Natural killer cell (primary cell): ENCODE measurements around the gene RYR3. TPM values are rescaled to one million over a fixed set of nuclear protein-coding genes. Genes with fewer than 3 reads are reported as not detected.

Source experiments
- ATAC-seq, 3 donors: fragments of 150-1000 bp in 2 of 3; fragments of 200-7000 bp in 1 of 3; cut with Tn5 transposase; 1 replicate in 1 of 3; 2 replicates in 2 of 3; pipeline ENCODE4 v1.10.0; 2021; ENCODE audit warnings: mild to moderate bottlenecking in 2 of 3, moderate library complexity in 2 of 3
- DNase-seq, 2 donors: peaks; one replicate each; pipeline versions ENCODE4 v3.0.0 to v3.0.0-alpha.2; 2013 to 2021; ENCODE audit warnings: mixed read lengths in 1 of 2
- H3K27ac ChIP-seq: one replicate; pipeline ENCODE4 v1.5.1; 2013; ENCODE audit warnings: mild to moderate bottlenecking, low read length
- H3K27me3 ChIP-seq: one replicate; pipeline ENCODE4 v1.6.1; 2013; ENCODE audit warnings: low read length; ENCODE audit not compliant: control insufficient read depth, insufficient read depth
- H3K36me3 ChIP-seq: one replicate; pipeline ENCODE4 v1.6.1; 2013; ENCODE audit warnings: low read length; ENCODE audit not compliant: control insufficient read depth, insufficient read depth
- H3K4me1 ChIP-seq: one replicate; pipeline ENCODE4 v1.6.1; 2013; ENCODE audit warnings: low read length; ENCODE audit not compliant: control insufficient read depth, insufficient read depth
- H3K4me3 ChIP-seq: one replicate; pipeline ENCODE4 v1.5.1; 2013; ENCODE audit warnings: low read length
- H3K9me3 ChIP-seq: one replicate; pipeline ENCODE4 v1.6.1; 2013; ENCODE audit warnings: low read length; ENCODE audit not compliant: control insufficient read depth, insufficient read depth
- H3K27ac Mint-ChIP-seq, 2 donors: one replicate each; pipeline ENCODE4 v1.8.0; 2022; ENCODE audit warnings: mild to moderate bottlenecking in 2 of 2, mixed read lengths in 2 of 2, moderate library complexity in 1 of 2
- H3K27me3 Mint-ChIP-seq, 2 donors: one replicate each; pipeline ENCODE4 v1.8.0; 2022; ENCODE audit warnings: low read depth in 2 of 2, mixed read lengths in 2 of 2
- H3K36me3 Mint-ChIP-seq: one replicate; pipeline ENCODE4 v1.8.0; 2022; ENCODE audit warnings: mixed read lengths
- H3K4me1 Mint-ChIP-seq, 2 donors: one replicate each; pipeline ENCODE4 v1.8.0; 2022; ENCODE audit warnings: mixed read lengths in 2 of 2
- H3K4me3 Mint-ChIP-seq: one replicate; pipeline ENCODE4 v1.8.0; 2022; ENCODE audit warnings: mild to moderate bottlenecking, moderate library complexity, mixed read lengths
- H3K9me3 Mint-ChIP-seq, 2 donors: one replicate each; pipeline ENCODE4 v1.8.0; 2022; ENCODE audit warnings: mixed read lengths in 2 of 2
- WGBS: methylation state at CpG from one replicate; pipeline ENCODE4 v1.1.7; 2013; ENCODE audit warnings: missing lambda C conversion rate; ENCODE audit not compliant: insufficient coverage; 5-methylcytosine and 5-hydroxymethylcytosine counted together
- intact Hi-C: fragments of 100-400 bp; cut with micrococcal nuclease; formaldehyde crosslinking; loops from one replicate; pipeline ENCODE4 v1.14.2; 2022
- total RNA-seq, 4 donors: library from RNA; stranded (reverse); fragments of 120-200 nt in 1 of 4; gene quantifications; one replicate each; pipeline versions ENCODE4 v1.2.3 to v1.2.4, GENCODE V29; 2013 to 2022
- TF ChIP-seq, protein P1 (sequence below): fragments of 200-600 bp; IDR thresholded peaks from one replicate; pipeline ENCODE4 v1.8.0; 2022; ENCODE audit warnings: antibody characterized with exemption

The RYR3 gene
- total RNA-seq, 3 donors from 2014 or later (not counting 1 experiment from before 2014, with no cell fraction given) = 0.09 to 6.2 TPM; not detected in 1

DNA sequence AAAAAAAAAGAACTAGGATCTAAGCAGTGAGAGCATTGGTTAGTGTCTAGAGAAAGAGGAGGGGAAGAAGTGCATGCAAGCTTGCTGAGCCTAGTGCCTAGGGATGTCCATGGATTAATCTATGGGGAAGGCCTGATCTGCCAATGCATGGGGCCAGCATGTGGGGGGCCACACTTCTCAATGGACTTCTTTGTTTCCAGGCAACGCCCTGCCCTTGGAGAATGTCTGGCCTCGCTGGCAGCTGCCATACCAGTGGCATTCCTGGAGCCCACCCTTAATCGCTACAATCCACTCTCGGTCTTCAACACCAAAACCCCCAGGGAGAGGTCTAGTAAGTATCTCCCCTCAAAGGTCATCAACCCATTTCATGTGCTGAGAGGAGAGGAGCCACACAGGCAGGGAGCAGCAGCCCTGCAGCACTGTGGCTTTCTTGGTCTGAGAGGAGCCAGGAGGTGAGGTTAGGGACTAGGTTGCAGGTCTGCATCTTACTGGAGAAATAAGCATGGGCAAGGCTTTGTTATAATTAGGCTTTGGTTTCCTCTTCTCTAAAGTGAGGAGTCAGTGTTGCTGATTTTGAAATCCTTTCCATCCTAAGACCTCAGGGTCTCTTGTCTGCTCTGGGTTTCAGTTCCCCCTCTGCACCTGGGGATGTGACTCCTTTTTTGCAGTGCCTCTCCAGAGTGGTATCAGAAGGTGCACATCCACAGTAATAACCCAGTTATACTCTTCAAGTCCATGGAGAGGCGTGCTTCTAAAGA lies 469.4 kb downstream of the RYR3 start:
- Mint-ChIP-seq H3K9me3 (no peaks in the 10 kb centered on the region), H3K27ac (no peak overlapping the region), H3K36me3 (no peaks in the 10 kb centered on the region), H3K4me1 (no peaks in the 10 kb centered on the region), H3K4me3 (no peak overlapping the region), H3K27me3 (peaks cover 4 to 5% of the 10 kb centered on the region in 2 donors)
- TF ChIP-seq, protein P1, sequence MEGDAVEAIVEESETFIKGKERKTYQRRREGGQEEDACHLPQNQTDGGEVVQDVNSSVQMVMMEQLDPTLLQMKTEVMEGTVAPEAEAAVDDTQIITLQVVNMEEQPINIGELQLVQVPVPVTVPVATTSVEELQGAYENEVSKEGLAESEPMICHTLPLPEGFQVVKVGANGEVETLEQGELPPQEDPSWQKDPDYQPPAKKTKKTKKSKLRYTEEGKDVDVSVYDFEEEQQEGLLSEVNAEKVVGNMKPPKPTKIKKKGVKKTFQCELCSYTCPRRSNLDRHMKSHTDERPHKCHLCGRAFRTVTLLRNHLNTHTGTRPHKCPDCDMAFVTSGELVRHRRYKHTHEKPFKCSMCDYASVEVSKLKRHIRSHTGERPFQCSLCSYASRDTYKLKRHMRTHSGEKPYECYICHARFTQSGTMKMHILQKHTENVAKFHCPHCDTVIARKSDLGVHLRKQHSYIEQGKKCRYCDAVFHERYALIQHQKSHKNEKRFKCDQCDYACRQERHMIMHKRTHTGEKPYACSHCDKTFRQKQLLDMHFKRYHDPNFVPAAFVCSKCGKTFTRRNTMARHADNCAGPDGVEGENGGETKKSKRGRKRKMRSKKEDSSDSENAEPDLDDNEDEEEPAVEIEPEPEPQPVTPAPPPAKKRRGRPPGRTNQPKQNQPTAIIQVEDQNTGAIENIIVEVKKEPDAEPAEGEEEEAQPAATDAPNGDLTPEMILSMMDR = no peak
- no peaks in the 10 kb centered on the region for H3K36me3 ChIP-seq
- DNase-seq (no peak), ATAC-seq (no peak)
- WGBS = 78% methylated on average over 5 of the region's 5 CpGs
- no peak overlapping the region for H3K27ac ChIP-seq
- no peak overlapping the region for H3K4me3 ChIP-seq
- H3K9me3 ChIP-seq = no peaks in the 10 kb centered on the region
- no peaks in the 10 kb centered on the region for H3K27me3 ChIP-seq
- intact Hi-C loops = no loop called here
- no peaks in the 10 kb centered on the region for H3K4me1 ChIP-seq

DNA sequence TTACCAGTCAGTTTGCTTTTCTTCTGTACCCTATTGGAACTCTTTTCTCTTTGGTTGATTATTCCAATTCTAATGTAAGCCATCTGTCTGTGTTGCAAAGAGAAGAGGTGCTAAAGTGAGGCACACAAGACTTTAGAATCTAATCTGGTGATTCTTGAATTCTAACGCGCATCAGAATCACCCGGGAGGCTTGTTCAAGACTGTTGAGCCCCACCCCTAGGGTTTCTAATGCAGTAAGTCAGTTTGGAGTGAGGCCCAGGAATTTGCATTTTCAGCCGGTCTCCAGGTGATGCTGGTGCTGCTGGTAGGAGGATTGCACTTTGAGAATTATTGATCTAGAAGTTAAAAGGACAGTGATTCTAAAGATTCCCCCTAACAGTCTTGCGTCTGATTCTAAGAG lies 472.2 kb downstream of the RYR3 start:
- Histone ChIP-seq H3K4me1 (no peaks in the 10 kb centered on the region), H3K27me3 (no peaks in the 10 kb centered on the region), H3K9me3 (no peaks in the 10 kb centered on the region), H3K27ac (no peak overlapping the region), H3K4me3 (no peak overlapping the region), H3K36me3 (no peaks in the 10 kb centered on the region)
- Mint-ChIP-seq H3K27me3 (peaks cover 7 to 12% of the 10 kb centered on the region in 2 donors), H3K4me1 (no peaks in the 10 kb centered on the region), H3K36me3 (no peaks in the 10 kb centered on the region), H3K9me3 (no peaks in the 10 kb centered on the region), H3K4me3 (no peak overlapping the region), H3K27ac (no peak overlapping the region)
- ATAC-seq (no peak), DNase-seq (no peak)
- 91% methylated on average over 5 of the region's 5 CpGs for WGBS
- intact Hi-C loops = no loop called here
- TF ChIP-seq, protein P1 = no peak

DNA sequence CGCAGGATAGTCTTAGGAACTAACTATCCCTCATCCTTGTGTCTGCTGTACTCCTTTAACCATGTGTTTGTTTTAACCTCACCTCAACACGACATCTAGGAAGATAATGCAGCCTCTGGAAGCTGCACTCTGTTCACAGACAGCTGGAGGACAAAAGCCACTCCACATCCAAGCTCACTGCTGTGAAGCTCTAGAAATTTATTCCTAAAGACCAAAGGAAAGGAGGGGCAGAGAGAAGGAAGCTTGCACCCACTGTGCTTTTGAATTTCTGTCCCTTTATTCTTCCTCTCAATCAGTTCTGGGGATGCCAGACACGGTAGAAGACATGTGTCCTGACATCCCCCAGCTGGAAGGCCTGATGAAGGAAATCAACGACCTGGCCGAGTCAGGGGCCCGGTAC lies 474.6 kb downstream of the RYR3 start:
- Histone ChIP-seq H3K27ac (no peak overlapping the region), H3K36me3 (no peaks in the 10 kb centered on the region), H3K4me1 (no peaks in the 10 kb centered on the region), H3K9me3 (no peaks in the 10 kb centered on the region), H3K27me3 (no peaks in the 10 kb centered on the region), H3K4me3 (no peak overlapping the region)
- Mint-ChIP-seq H3K27ac (no peak overlapping the region), H3K36me3 (no peaks in the 10 kb centered on the region), H3K4me1 (peaks cover 0 to 4% of the 10 kb centered on the region in 2 donors), H3K27me3 (peaks cover 3 to 12% of the 10 kb centered on the region in 2 donors), H3K9me3 (no peaks in the 10 kb centered on the region), H3K4me3 (no peak overlapping the region)
- WGBS = 89% methylated on average over 6 of the region's 6 CpGs
- TF ChIP-seq, protein P1 = no peak
- DNase-seq (no peak), ATAC-seq (no peak)
- intact Hi-C loops = no loop called here
